Left lung (tissue), 10 donors: ENCODE results near the gene TRIM5. TPM values are rescaled to one million over a fixed set of nuclear protein-coding genes. Genes with fewer than 3 reads are reported as not detected.

ENCODE experiments used
- ATAC-seq: fragments of 200-7000 bp; cut with Tn5 transposase; one replicate; pipeline ENCODE4 v1.9.1; 2020; ENCODE audit warnings: moderate library complexity
- DNase-seq, 4 donors: peaks; one replicate each; pipeline ENCODE4 v3.0.0-alpha.2; 2013 to 2020
- H3K27ac ChIP-seq, 2 donors: fragments of 200-600 bp; sonication (generic) in 1 of 2; one replicate each; pipeline versions ENCODE4 v1.5.0 to v1.8.0; 2020 to 2021
- H3K27me3 ChIP-seq, 2 donors: fragments of 200-600 bp; sonication (generic) in 1 of 2; one replicate each; pipeline versions ENCODE4 v1.5.0 to v1.8.0; 2020 to 2021
- H3K36me3 ChIP-seq, 2 donors: fragments of 200-600 bp; sonication (generic) in 1 of 2; one replicate each; pipeline versions ENCODE4 v1.5.0 to v1.8.0; 2020 to 2021
- H3K4me1 ChIP-seq, 2 donors: fragments of 200-600 bp; one replicate each; pipeline ENCODE4 v1.8.0; 2021
- H3K4me3 ChIP-seq, 2 donors: fragments of 200-600 bp; sonication (generic) in 1 of 2; one replicate each; pipeline versions ENCODE4 v1.5.0 to v1.8.0; 2020 to 2021; ENCODE audit warnings: mild to moderate bottlenecking in 1 of 2
- H3K9me3 ChIP-seq, 2 donors: fragments of 200-600 bp; sonication (generic) in 1 of 2; one replicate each; pipeline versions ENCODE4 v1.5.0 to v1.8.0; 2020 to 2021
- CTCF ChIP-seq, 2 donors: fragments of 200-600 bp; sonication (generic) in 1 of 2; IDR thresholded peaks; one replicate each; pipeline versions ENCODE4 v1.5.0 to v1.8.0; 2021; ENCODE audit warnings: antibody characterized with exemption in 2 of 2
- intact Hi-C, 2 donors: fragments of 100-400 bp; cut with DNase I; formaldehyde crosslinking; loops; one replicate each; pipeline versions ENCODE4 v1.11.2 to v1.14.2; 2022
- polyA plus RNA-seq, 6 donors: library from polyadenylated mRNA; unstranded; fragments of 120-200 nt; gene quantifications; one replicate each; pipeline ENCODE4 v1.2.1, GENCODE V29; 2013; ENCODE audit not compliant: insufficient read length in 6 of 6
- total RNA-seq, 2 donors: library from RNA; stranded (reverse); fragmentation: NEBNext Ultra II Directional; extraction: Animal tissue kit (Norgen Biotek cat#: 25700); gene quantifications; one replicate each; pipeline ENCODE4 v1.2.1, GENCODE V29; 2021
- donor health status: DM: no; HTN: yes; CAD: no.
- donor health status: DM: no; HTN: no; CAD: no.

The TRIM5 gene
- total and polyA plus RNA-seq, 8 donors, result 42.6 to 65.4 (median 58.6) TPM

- intact Hi-C loops, result no loop called here
- peak in 1 of 4 donors; percentile 4 for DNase-seq
- H3K27ac ChIP-seq, result peak overlapping the region; percentile 74 to 86
- H3K27me3 ChIP-seq, result no peaks in the 10 kb centered on the region
- peaks cover 15 to 44% of the 10 kb centered on the region in 2 donors for H3K4me1 ChIP-seq
- H3K36me3 ChIP-seq, result no peaks in the 10 kb centered on the region
- H3K4me3 ChIP-seq, result peak overlapping the region; percentile 49 to 51
- ATAC-seq, result peak; percentile 7
- TF ChIP-seq CTCF (IDR thresholded peaks at IDR 0.05), result no peak
- no peaks in the 10 kb centered on the region for H3K9me3 ChIP-seq
Measured at GRCh38 chr11:5625281-5625680, 59.6 kb downstream of the TRIM5 start.

GRCh38 chr11:5624489-5625279 is 60.2 kb downstream of the TRIM5 start, which contains the start of gene TRIM34:
Gene TRIM34, plus strand, starts transcription at chr11:5625001. Its CDS starts 7,331 bp downstream, at chr11:5632332.
- no peak for TF ChIP-seq CTCF (IDR thresholded peaks at IDR 0.05)
- Histone ChIP-seq H3K4me3 (peak within 1 kb of the TSS; percentile 49 to 51), H3K4me1 (peaks cover 15 to 44% of the 10 kb centered on the region in 2 donors), H3K27ac (peak within 1 kb of the TSS; percentile 74 to 86), H3K27me3 (no peaks in the 10 kb centered on the region), H3K36me3 (no peaks in the 10 kb centered on the region), H3K9me3 (no peaks in the 10 kb centered on the region)
- intact Hi-C loops, result no loop called here
- ATAC-seq (peak; percentile 92), DNase-seq (peak in 3 of 4 donors; percentile 57 to 82 (median 74))

GRCh38 chr11:5622802-5623201 is 62.1 kb downstream of the TRIM5 start:
- H3K4me1 ChIP-seq, result peaks cover 15 to 44% of the 10 kb centered on the region in 2 donors
- no peak for TF ChIP-seq CTCF (IDR thresholded peaks at IDR 0.05)
- H3K4me3 ChIP-seq, result no peak overlapping the region
- H3K27ac ChIP-seq, result no peak overlapping the region
- ATAC-seq, result no peak
- no peaks in the 10 kb centered on the region for H3K9me3 ChIP-seq
- H3K27me3 ChIP-seq, result no peaks in the 10 kb centered on the region
- no peaks in the 10 kb centered on the region for H3K36me3 ChIP-seq
- no peak for DNase-seq
- intact Hi-C loops, result no loop called here

DNA sequence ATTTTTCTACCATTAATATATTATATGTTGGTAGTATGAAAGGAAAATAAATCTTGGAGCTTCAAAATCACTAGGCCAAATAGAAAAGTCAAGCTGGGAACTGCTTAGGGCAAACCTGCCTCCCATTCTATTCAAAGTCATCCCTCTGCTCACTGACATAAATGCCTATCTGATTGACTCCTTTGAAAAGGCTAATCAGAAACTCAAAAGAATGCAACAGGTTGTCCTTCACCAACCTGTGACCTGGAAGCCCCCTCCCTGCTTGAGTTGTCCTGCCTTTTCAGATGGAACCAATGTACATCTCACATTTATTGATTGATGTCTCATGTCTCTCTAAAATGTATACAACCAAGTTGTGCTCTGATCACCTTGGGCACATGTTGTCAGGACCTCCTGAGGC is 63.3 kb downstream of the TRIM5 start:
- no peak for TF ChIP-seq CTCF (IDR thresholded peaks at IDR 0.05)
- Histone ChIP-seq H3K9me3 (no peaks in the 10 kb centered on the region), H3K4me1 (peaks cover 15 to 38% of the 10 kb centered on the region in 2 donors), H3K36me3 (no peaks in the 10 kb centered on the region), H3K27me3 (no peaks in the 10 kb centered on the region), H3K4me3 (no peak overlapping the region), H3K27ac (peak overlapping the region; percentile 33 to 46)
- intact Hi-C loops, result no loop called here
- ATAC-seq (no peak), DNase-seq (no peak)

DNA sequence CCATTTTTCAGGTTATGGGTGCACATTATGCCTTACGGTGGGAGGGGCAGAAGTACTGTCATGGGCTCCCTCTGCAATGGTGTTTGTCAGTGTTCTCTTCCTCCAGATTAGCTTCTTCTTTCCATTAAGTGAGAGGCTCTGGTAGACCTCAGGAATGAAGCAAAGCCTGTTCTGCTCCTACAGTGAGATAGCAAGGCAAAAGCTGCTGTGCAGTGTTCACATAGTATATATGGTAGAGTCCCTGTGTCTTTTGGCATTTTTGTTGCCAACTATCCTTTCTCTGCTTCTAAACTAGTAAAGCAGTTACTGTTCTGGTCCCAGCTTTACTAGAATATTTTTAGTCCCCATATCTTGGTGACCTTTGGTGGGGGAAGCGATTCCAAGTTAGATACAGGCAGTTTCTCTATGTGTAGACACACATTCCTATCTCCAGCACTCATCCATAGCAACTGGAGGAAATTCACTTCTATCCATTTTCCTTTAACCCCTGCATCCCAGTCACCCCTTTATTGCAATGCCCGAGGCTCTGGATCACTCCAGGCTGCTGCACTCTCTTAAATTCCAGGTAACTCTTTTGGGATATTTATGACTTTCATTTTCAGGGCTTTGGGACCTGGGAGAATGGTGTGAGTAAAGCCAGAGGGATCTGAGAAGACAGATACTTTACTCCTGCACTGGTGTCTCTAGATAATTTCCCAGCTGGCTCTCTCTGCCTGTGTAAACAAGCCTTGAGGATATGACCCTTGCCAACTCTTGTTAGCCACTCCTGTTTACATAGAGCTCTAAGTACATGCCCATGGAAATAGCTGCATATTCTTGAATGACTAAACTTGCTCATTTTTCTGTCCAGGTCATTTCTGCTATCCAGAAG is 64.0 kb downstream of the TRIM5 start:
- intact Hi-C loops, result no loop called here
- Histone ChIP-seq H3K4me3 (no peak overlapping the region), H3K9me3 (no peaks in the 10 kb centered on the region), H3K27ac (peak overlapping the region; percentile 46 to 69), H3K36me3 (no peaks in the 10 kb centered on the region), H3K27me3 (no peaks in the 10 kb centered on the region), H3K4me1 (peaks cover 11 to 31% of the 10 kb centered on the region in 2 donors)
- peak in 1 of 4 donors; percentile 24 for DNase-seq
- TF ChIP-seq CTCF (IDR thresholded peaks at IDR 0.05), result no peak
- ATAC-seq, result peak; percentile 84
